C4-2B (cell line): Measurements from ENCODE around the gene ZBTB7B.

Source experiments
- CTCF ChIP-seq: fragments of 450-650 bp; conservative IDR thresholded peaks from 2 replicates; pipeline ENCODE4 v1.5.1; 2017; ENCODE audit warnings: mild to moderate bottlenecking
- ZFX ChIP-seq: fragments of 450-650 bp; IDR thresholded peaks from 2 replicates; pipeline ENCODE4 v1.6.1; 2017

GRCh38 chr1:154969246-154969645 is 33.4 kb upstream of the ZBTB7B start:
- TF ChIP-seq CTCF, result no peak
- no peak for TF ChIP-seq ZFX
